PC-3 (cell line): ENCODE measurements around the gene KANSL2.

ENCODE experiments used
- EZH2 ChIP-seq: fragments of 300-600 bp; sonication (generic); IDR thresholded peaks from one replicate; pipeline ENCODE4 v1.6.1; 2017; ENCODE audit warnings: antibody characterized with exemption, mild to moderate bottlenecking, low read length; ENCODE audit not compliant: unreplicated experiment
- TF ChIP-seq, protein P1 (sequence below): fragments of 300-600 bp; sonication (generic); conservative IDR thresholded peaks from 2 replicates; pipeline ENCODE4 v1.5.1; 2017; ENCODE audit warnings: antibody characterized with exemption, low read depth, mild to moderate bottlenecking, low read length

DNA sequence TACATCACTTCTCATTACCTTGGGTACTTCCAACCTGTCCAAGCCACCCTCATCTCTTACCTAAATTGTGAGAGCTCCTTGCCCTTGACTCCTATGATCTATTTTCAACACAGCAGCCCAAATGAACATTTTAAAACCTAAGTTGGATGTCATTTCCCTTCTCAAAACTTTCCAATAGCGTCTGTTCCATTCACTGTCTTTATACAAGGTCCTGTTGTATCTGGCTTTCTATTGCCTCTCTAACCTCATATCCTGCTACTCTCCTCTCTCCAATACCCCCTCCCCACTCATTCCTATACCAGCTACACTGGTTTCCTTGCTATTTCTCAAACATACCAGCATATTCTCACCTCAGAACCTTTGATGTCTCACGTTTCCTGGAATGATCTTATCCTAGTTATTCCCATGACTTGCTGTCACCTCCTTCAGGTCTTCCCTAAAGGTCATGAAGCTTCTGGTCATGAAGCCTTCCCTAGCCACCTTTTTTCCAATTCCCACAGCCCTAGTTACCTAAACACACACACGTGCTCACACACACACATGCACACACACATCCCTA lies 4.1 kb upstream of the KANSL2 start:
- no peak for TF ChIP-seq EZH2
- TF ChIP-seq, protein P1, sequence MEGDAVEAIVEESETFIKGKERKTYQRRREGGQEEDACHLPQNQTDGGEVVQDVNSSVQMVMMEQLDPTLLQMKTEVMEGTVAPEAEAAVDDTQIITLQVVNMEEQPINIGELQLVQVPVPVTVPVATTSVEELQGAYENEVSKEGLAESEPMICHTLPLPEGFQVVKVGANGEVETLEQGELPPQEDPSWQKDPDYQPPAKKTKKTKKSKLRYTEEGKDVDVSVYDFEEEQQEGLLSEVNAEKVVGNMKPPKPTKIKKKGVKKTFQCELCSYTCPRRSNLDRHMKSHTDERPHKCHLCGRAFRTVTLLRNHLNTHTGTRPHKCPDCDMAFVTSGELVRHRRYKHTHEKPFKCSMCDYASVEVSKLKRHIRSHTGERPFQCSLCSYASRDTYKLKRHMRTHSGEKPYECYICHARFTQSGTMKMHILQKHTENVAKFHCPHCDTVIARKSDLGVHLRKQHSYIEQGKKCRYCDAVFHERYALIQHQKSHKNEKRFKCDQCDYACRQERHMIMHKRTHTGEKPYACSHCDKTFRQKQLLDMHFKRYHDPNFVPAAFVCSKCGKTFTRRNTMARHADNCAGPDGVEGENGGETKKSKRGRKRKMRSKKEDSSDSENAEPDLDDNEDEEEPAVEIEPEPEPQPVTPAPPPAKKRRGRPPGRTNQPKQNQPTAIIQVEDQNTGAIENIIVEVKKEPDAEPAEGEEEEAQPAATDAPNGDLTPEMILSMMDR = no peak
